ENCODE measurements around the gene ARSK. TPM values are rescaled to one million over a fixed set of nuclear protein-coding genes. Genes with fewer than 3 reads are reported as not detected.
"Not testable (repeated sequence)": the region's sequence is repeated elsewhere in the genome, so short reads cannot be mapped to it uniquely, and the experiment has no call there.

Gene ARSK
- total RNA-seq, 1 experiment from 2014 or later = 13.6 TPM

- Histone ChIP-seq H3K27me3 (ENCODE audit: control insufficient read depth, insufficient read depth, low read length) (no peaks in the 10 kb centered on the region), H3K4me3 (ENCODE audit: insufficient read depth, low read depth, low read length) (no peak overlapping the region), H3K36me3 (replicated peaks; ENCODE audit: control insufficient read depth, insufficient read depth, low read length) (no peaks in the 10 kb centered on the region)
- DNase-seq = no peak
These were observed 83.7 kb downstream of the ARSK start for GRCh38 chr5:95638632-95639031.

- Histone ChIP-seq H3K36me3 (replicated peaks; ENCODE audit: control insufficient read depth, insufficient read depth, low read length) (no peaks in the 10 kb centered on the region), H3K4me3 (ENCODE audit: insufficient read depth, low read depth, low read length) (no peak overlapping the region), H3K27me3 (ENCODE audit: control insufficient read depth, insufficient read depth, low read length) (no peaks in the 10 kb centered on the region)
- DNase-seq = no peak
These were observed 86.9 kb downstream of the ARSK start for GRCh38 chr5:95641741-95642220.

GRCh38 chr5:95643152-95643551 is 88.3 kb downstream of the ARSK start:
- H3K36me3 ChIP-seq (replicated peaks; ENCODE audit: control insufficient read depth, insufficient read depth, low read length) = no peaks in the 10 kb centered on the region
- no peak overlapping the region for H3K4me3 ChIP-seq (ENCODE audit: insufficient read depth, low read depth, low read length)
- no peaks in the 10 kb centered on the region for H3K27me3 ChIP-seq (ENCODE audit: control insufficient read depth, insufficient read depth, low read length)
- DNase-seq = no peak

- no peak overlapping the region for H3K4me3 ChIP-seq (ENCODE audit: insufficient read depth, low read depth, low read length)
- H3K36me3 ChIP-seq (replicated peaks; ENCODE audit: control insufficient read depth, insufficient read depth, low read length) = no peaks in the 10 kb centered on the region
- peak; percentile 26 for DNase-seq
- no peaks in the 10 kb centered on the region for H3K27me3 ChIP-seq (ENCODE audit: control insufficient read depth, insufficient read depth, low read length)
These were observed 89.6 kb downstream of the ARSK start for GRCh38 chr5:95644351-95645042.

- not testable (repeated sequence) for DNase-seq; H3K27me3 ChIP-seq (ENCODE audit: control insufficient read depth, insufficient read depth, low read length); H3K36me3 ChIP-seq (replicated peaks; ENCODE audit: control insufficient read depth, insufficient read depth, low read length); H3K4me3 ChIP-seq (ENCODE audit: insufficient read depth, low read depth, low read length)
These were observed 91.3 kb downstream of the ARSK start for GRCh38 chr5:95646226-95646568.

GRCh38 chr5:95646569-95647431 is 91.9 kb downstream of the ARSK start, which contains the start of gene RFESD:
Gene RFESD (plus strand): TSS chr5:95646777. CDS start chr5:95652272, 5,495 bp downstream.
- Histone ChIP-seq H3K27me3 (ENCODE audit: control insufficient read depth, insufficient read depth, low read length) (no peaks in the 10 kb centered on the region), H3K36me3 (replicated peaks; ENCODE audit: control insufficient read depth, insufficient read depth, low read length) (no peaks in the 10 kb centered on the region), H3K4me3 (ENCODE audit: insufficient read depth, low read depth, low read length) (peak within 1 kb of the TSS; percentile 50)
- peak; percentile 90 for DNase-seq

GRCh38 chr5:95647886-95648860 is 93.3 kb downstream of the ARSK start:
- Histone ChIP-seq H3K4me3 (ENCODE audit: insufficient read depth, low read depth, low read length) (no peak overlapping the region), H3K36me3 (replicated peaks; ENCODE audit: control insufficient read depth, insufficient read depth, low read length) (no peaks in the 10 kb centered on the region), H3K27me3 (ENCODE audit: control insufficient read depth, insufficient read depth, low read length) (no peaks in the 10 kb centered on the region)
- DNase-seq = no peak

- H3K4me3 ChIP-seq (ENCODE audit: insufficient read depth, low read depth, low read length) = no peak overlapping the region
- no peak for DNase-seq
- H3K36me3 ChIP-seq (replicated peaks; ENCODE audit: control insufficient read depth, insufficient read depth, low read length) = no peaks in the 10 kb centered on the region
- no peaks in the 10 kb centered on the region for H3K27me3 ChIP-seq (ENCODE audit: control insufficient read depth, insufficient read depth, low read length)
These were observed 94.4 kb downstream of the ARSK start for GRCh38 chr5:95649274-95649673.

GRCh38 chr5:95649842-95650620 is 95.1 kb downstream of the ARSK start:
- Histone ChIP-seq H3K27me3 (ENCODE audit: control insufficient read depth, insufficient read depth, low read length) (no peaks in the 10 kb centered on the region), H3K36me3 (replicated peaks; ENCODE audit: control insufficient read depth, insufficient read depth, low read length) (no peaks in the 10 kb centered on the region), H3K4me3 (ENCODE audit: insufficient read depth, low read depth, low read length) (no peak overlapping the region)
- no peak for DNase-seq

- Histone ChIP-seq H3K4me3 (ENCODE audit: insufficient read depth, low read depth, low read length) (no peak overlapping the region), H3K27me3 (ENCODE audit: control insufficient read depth, insufficient read depth, low read length) (no peaks in the 10 kb centered on the region; the same call in 1 of the 2 replicates)
- DNase-seq = no peak
These were observed 97.9 kb downstream of the ARSK start for GRCh38 chr5:95652849-95653248.

GRCh38 chr5:95654196-95654595 is 99.3 kb downstream of the ARSK start:
- Histone ChIP-seq H3K4me3 (ENCODE audit: insufficient read depth, low read depth, low read length) (no peak overlapping the region), H3K27me3 (ENCODE audit: control insufficient read depth, insufficient read depth, low read length) (no peaks in the 10 kb centered on the region; the same call in 1 of the 2 replicates)
- DNase-seq = no peak

More at GRCh38 chr5:95652849-95653248, 97.9 kb downstream of the ARSK start:
- no peaks in the 10 kb centered on the region for H3K36me3 ChIP-seq (replicated peaks; ENCODE audit: control insufficient read depth, insufficient read depth, low read length)

More at GRCh38 chr5:95654196-95654595, 99.3 kb downstream of the ARSK start:
- no peaks in the 10 kb centered on the region for H3K36me3 ChIP-seq (replicated peaks; ENCODE audit: control insufficient read depth, insufficient read depth, low read length)

Data from H7 (cell line).